GM12872 (cell line): Measurements from ENCODE around the gene BFSP1.

ENCODE experiments used
- TF ChIP-seq, protein P1 (sequence below): IDR thresholded peaks from 3 replicates; pipeline ENCODE4 v1.5.1; 2011; ENCODE audit warnings: low read depth, mild to moderate bottlenecking, low read length, moderate library complexity; ENCODE audit not compliant: insufficient read depth

BFSP1 gene

DNA sequence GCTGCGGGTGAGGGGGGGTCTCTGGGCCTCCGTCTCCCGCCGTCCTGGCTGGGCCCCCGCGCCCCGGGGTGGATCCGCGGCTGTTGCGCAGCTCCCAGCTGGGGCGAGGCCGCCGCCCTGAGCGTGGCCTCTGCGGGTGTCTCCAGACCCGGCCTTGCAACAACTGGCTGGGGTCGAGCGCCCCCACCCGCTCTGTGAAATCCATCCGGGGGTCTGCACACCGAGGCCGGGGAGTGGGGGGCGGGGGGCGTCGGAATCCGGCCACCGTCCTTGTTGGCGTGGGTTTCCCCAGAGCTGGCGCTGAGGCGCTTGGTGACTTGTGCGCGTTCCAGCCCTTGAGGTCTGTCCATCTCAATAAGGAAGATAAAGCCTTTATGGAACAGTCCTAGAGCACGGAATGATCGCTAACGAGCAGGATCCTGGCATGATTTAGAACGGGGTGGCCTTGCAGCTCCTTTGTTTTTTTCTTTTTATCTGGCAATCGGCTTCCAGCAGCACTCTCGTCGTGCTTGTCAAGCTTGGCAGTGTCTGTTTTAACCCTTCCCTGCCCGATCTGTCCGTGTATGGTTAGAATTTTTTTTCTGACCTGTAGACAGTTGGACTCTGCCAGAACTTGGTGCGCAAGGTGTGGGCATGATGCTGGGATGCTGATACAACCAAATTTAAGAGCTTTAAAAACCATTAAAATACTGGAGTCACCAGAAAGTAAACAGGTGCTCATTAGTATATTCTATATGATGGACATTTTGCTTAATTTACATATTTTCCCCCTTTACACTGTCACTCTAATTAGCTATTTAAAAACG, 39.4 kb upstream of the BFSP1 start:
- TF ChIP-seq, protein P1, sequence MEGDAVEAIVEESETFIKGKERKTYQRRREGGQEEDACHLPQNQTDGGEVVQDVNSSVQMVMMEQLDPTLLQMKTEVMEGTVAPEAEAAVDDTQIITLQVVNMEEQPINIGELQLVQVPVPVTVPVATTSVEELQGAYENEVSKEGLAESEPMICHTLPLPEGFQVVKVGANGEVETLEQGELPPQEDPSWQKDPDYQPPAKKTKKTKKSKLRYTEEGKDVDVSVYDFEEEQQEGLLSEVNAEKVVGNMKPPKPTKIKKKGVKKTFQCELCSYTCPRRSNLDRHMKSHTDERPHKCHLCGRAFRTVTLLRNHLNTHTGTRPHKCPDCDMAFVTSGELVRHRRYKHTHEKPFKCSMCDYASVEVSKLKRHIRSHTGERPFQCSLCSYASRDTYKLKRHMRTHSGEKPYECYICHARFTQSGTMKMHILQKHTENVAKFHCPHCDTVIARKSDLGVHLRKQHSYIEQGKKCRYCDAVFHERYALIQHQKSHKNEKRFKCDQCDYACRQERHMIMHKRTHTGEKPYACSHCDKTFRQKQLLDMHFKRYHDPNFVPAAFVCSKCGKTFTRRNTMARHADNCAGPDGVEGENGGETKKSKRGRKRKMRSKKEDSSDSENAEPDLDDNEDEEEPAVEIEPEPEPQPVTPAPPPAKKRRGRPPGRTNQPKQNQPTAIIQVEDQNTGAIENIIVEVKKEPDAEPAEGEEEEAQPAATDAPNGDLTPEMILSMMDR, result no peak

DNA sequence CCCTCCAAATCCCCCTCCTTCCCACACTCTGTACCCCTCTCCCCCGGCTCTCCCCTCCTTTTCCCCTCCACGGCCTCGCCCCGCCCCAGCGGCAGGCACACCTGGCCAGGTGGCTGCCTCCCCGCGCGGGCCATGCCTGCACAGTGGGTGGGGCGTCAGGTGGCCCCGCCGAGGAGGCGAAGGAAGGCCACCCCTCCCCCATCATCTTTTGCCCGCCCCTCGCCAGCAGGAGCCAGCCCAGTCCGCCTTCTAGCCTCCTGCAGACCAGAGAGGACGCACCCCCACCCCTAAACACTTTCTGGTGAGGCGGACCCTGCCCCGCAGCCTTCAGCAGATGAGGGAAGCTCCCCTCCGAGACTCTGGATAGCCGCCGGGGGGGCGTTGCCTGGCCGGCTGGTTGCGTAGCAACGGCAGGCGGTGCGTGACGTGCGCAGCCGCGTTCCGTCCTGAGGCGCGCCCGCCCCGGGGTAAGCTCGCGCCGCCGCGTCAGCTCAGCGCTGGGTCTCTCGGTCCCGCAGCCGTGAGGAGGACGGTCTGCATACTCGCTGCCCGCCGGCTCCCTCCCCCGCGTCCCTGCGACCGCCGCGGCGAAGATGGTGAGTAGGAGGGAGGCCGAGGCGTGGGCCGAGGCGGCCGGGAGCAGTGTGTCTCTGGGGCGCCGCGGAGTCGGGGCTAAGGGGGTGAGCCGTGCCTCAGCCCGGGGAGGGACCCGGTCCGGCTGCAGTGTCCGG, 38.6 kb upstream of the BFSP1 start, which contains the start of gene DSTN:
DSTN (plus strand) TSS at position 460 of the 731 bp plus-strand sequence; CDS start at position 594, 134 bp downstream.
- TF ChIP-seq, protein P1, result no peak

DNA sequence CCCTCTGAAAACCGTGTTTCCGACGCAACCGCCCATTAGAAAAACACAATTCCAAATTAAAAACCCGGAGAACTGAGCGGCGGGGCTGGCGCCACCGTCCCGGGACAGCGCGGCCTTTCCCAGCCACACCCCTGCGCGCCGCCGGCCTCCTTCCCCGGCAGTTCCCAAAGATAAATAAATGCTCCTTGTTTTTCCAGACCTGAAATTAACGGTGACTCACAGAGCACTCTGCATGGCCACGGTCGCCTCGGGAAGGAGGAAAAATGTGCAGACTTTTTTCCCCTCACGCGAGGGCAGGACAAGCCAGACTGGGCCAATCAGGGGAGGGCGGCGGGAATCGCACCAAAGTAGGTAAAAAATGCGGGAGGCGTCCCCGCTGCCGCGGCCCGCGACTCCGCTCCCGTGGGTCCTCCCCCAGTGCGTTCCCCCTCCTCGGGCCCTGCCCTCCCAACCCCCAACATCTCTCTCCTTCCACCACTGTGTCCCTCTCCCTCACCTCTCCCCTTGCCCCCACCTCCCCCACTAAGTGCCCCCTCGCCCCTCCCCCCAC, 37.9 kb upstream of the BFSP1 start:
- TF ChIP-seq, protein P1, result no peak

DNA sequence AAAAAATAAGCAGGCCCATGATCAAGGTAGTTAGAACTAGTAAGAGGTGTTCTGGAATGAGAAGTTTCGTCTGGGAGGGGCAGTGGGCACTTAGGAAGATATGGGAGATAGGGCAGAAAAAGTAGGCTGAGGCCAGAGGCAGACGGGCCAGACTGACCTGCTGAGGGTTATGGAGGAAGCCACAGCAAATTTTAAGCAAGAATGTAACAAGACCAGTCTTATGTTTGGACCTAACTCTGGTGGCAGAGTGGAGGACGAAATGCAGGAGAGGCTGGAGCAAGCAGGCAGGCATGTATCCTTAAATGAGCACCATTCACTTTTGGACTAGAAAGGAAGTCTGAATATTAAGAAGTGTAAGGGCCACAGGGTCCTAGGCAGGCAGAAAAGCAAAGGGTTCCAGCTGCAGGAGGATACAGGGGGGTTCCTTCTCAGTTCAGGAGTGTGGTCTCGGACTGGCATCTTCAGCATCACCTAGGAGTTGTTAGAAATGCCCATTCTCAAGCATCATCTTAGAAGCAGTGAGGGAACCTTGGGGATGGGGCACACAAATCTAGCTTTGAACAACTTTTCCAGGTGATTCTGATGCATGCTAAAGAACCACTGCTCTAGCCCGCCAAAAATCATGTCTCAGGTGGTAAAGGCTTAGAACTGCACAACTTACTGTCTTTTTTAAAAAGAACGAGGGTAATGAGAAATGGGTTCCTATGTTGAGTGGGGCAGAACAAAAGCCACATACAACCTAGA, 37.0 kb upstream of the BFSP1 start:
- TF ChIP-seq, protein P1, result no peak

DNA sequence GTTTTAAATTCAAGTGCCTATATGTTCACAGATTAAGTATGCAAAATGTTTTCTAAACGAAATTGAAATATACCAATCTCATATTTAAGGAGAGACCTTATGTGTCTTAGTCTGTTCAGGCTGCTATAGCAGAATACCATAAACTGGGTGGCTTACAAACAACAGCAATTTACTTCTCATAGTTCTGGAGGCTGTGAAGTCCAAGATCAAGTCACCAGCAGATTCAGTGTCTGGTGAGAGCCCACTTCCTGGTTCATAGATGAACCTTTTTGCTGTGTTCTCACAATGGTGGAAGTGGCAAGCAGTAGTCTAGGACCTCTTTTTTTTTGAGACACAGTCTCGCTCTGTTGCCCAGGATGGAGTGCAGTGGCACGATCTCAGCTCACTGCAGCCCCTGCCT, 35.2 kb upstream of the BFSP1 start:
- TF ChIP-seq, protein P1, result no peak

DNA sequence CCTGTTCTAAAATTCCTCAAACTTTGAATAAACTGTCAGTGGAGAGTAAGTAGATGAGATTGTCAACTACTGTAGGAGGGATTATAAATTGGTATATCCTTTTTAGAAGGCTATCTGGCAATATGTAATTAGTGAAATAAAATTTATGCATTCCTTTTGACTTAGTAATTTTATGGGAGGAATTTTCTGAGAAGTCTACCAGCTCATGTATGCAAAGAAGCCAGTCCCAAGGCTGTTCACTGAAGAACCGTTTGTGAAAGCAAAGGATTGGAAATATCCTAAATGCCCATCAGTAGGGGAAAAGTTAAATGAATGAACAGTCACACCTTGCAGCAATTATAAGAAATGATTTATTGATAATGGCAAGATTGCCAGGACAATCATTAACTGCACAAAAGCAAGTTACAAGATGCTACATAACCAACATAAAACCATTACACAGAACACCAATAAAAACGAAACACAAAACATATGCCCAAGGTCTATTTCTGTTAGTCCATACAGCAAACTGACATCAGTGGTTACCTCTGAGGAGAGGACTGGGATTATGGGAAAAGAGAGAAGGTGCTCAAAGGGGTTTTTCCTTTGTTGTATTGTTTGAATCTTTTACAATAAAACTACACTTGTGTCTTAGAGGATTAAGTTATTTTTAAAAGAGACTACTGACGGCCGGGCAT, 34.1 kb upstream of the BFSP1 start:
- TF ChIP-seq, protein P1, result no peak
